Nucleus accumbens (tissue), 56 donors: ENCODE measurements around the gene NCOA1.
"Not testable (repeated sequence)": the region's sequence is repeated elsewhere in the genome, so short reads cannot be mapped to it uniquely, and the experiment has no call there.

Experiments used
- DNase-seq, 56 donors: peaks; one replicate each; lab custom pipeline; 2025; lab: John Stamatoyannopoulos, UW

NCOA1 gene

GRCh38 chr2:24473626-24474025, 17.4 kb upstream of the NCOA1 start:
- DNase-seq, result no peak

- no peak for DNase-seq
These were observed 17.0 kb upstream of the NCOA1 start for GRCh38 chr2:24474053-24474452.

- DNase-seq, result no peak
These were observed 13.8 kb upstream of the NCOA1 start for GRCh38 chr2:24477229-24477628.

- DNase-seq, result no peak
These were observed 12.8 kb upstream of the NCOA1 start for GRCh38 chr2:24478243-24478642.

- no peak for DNase-seq
These were observed 10.8 kb upstream of the NCOA1 start for GRCh38 chr2:24480245-24480644.

- no peak for DNase-seq
These were observed 8.6 kb upstream of the NCOA1 start for GRCh38 chr2:24482251-24482971.

- no peak for DNase-seq
These were observed 8.1 kb upstream of the NCOA1 start for GRCh38 chr2:24482972-24483300.

GRCh38 chr2:24484677-24485076, 6.4 kb upstream of the NCOA1 start:
- DNase-seq, result not testable (repeated sequence)

- DNase-seq, result no peak
These were observed 5.9 kb upstream of the NCOA1 start for GRCh38 chr2:24485197-24485596.

GRCh38 chr2:24486636-24487205, 4.3 kb upstream of the NCOA1 start:
- no peak for DNase-seq

GRCh38 chr2:24489465-24490180, 1.4 kb upstream of the NCOA1 start:
- DNase-seq, result no peak

- peak in 2 of 56 donors; percentile 6 to 38 for DNase-seq
These were observed 819 bp upstream of the NCOA1 start for GRCh38 chr2:24490181-24490689.

GRCh38 chr2:24491542-24492420, 727 bp downstream of the NCOA1 start:
- DNase-seq, result peak in 51 of 56 donors; percentile 15 to 81 (median 58)

GRCh38 chr2:24492421-24493279, 1.6 kb downstream of the NCOA1 start:
- peak in 36 of 56 donors; percentile 8 to 66 (median 39) for DNase-seq

GRCh38 chr2:24493713-24494112, 2.7 kb downstream of the NCOA1 start:
- no peak for DNase-seq

GRCh38 chr2:24494410-24494809, 3.4 kb downstream of the NCOA1 start:
- no peak for DNase-seq

- no peak for DNase-seq
These were observed 4.4 kb downstream of the NCOA1 start for GRCh38 chr2:24495451-24495850.

- DNase-seq, result no peak
These were observed 5.9 kb downstream of the NCOA1 start for GRCh38 chr2:24496959-24497358.

GRCh38 chr2:24497685-24498084, 6.6 kb downstream of the NCOA1 start:
- DNase-seq, result no peak

GRCh38 chr2:24498121-24498520, 7.1 kb downstream of the NCOA1 start:
- no peak for DNase-seq
